ENCODE data around the gene NEK9.

The NEK9 gene

DNA sequence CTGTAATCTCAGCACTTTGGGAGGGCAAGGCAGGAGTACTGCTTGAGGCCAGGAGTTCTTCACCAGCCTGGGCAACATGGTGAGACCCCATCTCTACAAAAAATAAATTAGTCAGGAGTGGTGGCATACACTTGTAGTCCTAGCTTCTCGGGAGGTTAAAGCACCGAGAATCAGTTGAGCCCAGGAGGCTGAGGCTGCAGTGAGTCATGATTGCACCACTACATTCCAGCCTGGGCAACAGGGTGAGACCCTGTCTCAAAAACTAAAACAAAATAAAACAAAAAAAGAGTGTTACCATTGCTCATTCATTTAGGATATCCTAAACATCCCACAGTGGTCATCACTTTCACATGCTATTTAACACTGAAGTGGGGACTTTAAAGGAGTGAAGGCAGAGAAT is 7.8 kb downstream of the NEK9 start:
- Histone ChIP-seq H3K9me2 (replicated peaks; ENCODE audit: insufficient read depth, low read length) (no peaks in the 10 kb centered on the region), H3K4me3 (ENCODE audit: low read length) (no peak overlapping the region), H2AFZ (ENCODE audit: low read length) (no peak overlapping the region), H3K36me3 (replicated peaks; ENCODE audit: insufficient read depth, low read length) (no peaks in the 10 kb centered on the region), H3K79me2 (ENCODE audit: low read length) (no peaks in the 10 kb centered on the region), H3K27ac (ENCODE audit: low read length) (no peak overlapping the region), H4K20me1 (ENCODE audit: insufficient read depth, low read length) (no peaks in the 10 kb centered on the region), H3K9ac (ENCODE audit: low read length) (no peak overlapping the region), H3K27me3 (replicated peaks; ENCODE audit: insufficient read depth, low read length) (no peaks in the 10 kb centered on the region), H3F3A (ENCODE audit: insufficient read depth, low read length) (no peaks in the 10 kb centered on the region), H3K4me2 (ENCODE audit: low read depth, low read length) (no peak overlapping the region), H3K9me3 (replicated peaks; ENCODE audit: insufficient read depth, low read length) (no peaks in the 10 kb centered on the region), H3K4me1 (ENCODE audit: low read length) (no peaks in the 10 kb centered on the region)
- no peak for TF ChIP-seq CTCF (IDR thresholded peaks at IDR 0.05; ENCODE audit: low read length)
- TF ChIP-seq EZH2 (optimal IDR thresholded peaks at IDR 0.05; ENCODE audit: low read depth, low read length): no peak
- DNase-seq: no peak

DNA sequence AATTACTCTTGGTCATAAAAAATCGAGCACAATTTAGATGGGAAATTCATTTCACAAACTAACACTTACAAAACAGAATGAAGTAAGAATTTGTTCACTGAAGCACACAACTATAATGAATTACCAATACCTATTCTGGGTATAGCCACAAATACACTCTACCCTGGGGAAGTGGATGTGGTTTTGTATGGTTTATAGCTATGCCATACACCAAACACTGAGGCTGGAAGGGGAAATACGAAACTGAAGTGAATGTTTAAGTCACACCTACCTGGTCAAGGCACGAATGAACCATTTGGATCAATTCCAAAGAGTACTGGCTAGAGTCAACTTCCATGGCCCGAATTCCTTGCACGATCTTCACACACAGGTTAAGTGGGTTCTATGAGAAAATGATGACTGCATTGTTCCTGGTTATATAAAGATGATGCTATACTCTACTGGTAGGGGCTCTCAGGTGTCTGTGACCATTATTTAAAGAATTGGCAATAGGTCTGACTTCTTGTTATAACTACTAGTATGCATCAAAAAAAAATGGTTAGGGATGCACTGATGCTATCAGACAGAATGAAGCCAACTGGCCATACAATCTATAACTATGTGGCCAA is 12.8 kb downstream of the NEK9 start:
- no peaks in the 10 kb centered on the region for H3F3A ChIP-seq (ENCODE audit: insufficient read depth, low read length)
- no peak for DNase-seq

GRCh38 chr14:75109877-75110276 is 17.0 kb downstream of the NEK9 start:
- Histone ChIP-seq H3K27me3 (replicated peaks; ENCODE audit: insufficient read depth, low read length) (no peaks in the 10 kb centered on the region), H3K4me1 (ENCODE audit: low read length) (no peaks in the 10 kb centered on the region), H3K27ac (ENCODE audit: low read length) (no peak overlapping the region), H3K79me2 (ENCODE audit: low read length) (no peaks in the 10 kb centered on the region), H3K36me3 (replicated peaks; ENCODE audit: insufficient read depth, low read length) (no peaks in the 10 kb centered on the region), H3F3A (ENCODE audit: insufficient read depth, low read length) (no peaks in the 10 kb centered on the region), H3K9me2 (replicated peaks; ENCODE audit: insufficient read depth, low read length) (no peaks in the 10 kb centered on the region), H3K4me3 (ENCODE audit: low read length) (no peak overlapping the region), H4K20me1 (ENCODE audit: insufficient read depth, low read length) (no peaks in the 10 kb centered on the region), H2AFZ (ENCODE audit: low read length) (no peak overlapping the region), H3K9me3 (replicated peaks; ENCODE audit: insufficient read depth, low read length) (no peaks in the 10 kb centered on the region), H3K4me2 (ENCODE audit: low read depth, low read length) (no peak overlapping the region), H3K9ac (ENCODE audit: low read length) (no peak overlapping the region)
- TF ChIP-seq CTCF (IDR thresholded peaks at IDR 0.05; ENCODE audit: low read length) (no peak), EZH2phosphoT487 (IDR thresholded peaks at IDR 0.05; ENCODE audit: low read length) (no peak), EZH2 (optimal IDR thresholded peaks at IDR 0.05; ENCODE audit: low read depth, low read length) (no peak)
- no peak for DNase-seq

More for the DNA sequence above, 12.8 kb downstream of the NEK9 start:
- no peaks in the 10 kb centered on the region for H4K20me1 ChIP-seq (ENCODE audit: insufficient read depth, low read length)
- no peak overlapping the region for H3K9ac ChIP-seq (ENCODE audit: low read length)
- H3K4me2 ChIP-seq (ENCODE audit: low read depth, low read length): no peak overlapping the region
- no peaks in the 10 kb centered on the region for H3K9me2 ChIP-seq (replicated peaks; ENCODE audit: insufficient read depth, low read length)
- H3K79me2 ChIP-seq (ENCODE audit: low read length): no peaks in the 10 kb centered on the region
- no peak overlapping the region for H3K4me3 ChIP-seq (ENCODE audit: low read length)
- no peaks in the 10 kb centered on the region for H3K9me3 ChIP-seq (replicated peaks; ENCODE audit: insufficient read depth, low read length)
- no peak overlapping the region for H2AFZ ChIP-seq (ENCODE audit: low read length)
- no peaks in the 10 kb centered on the region for H3K36me3 ChIP-seq (replicated peaks; ENCODE audit: insufficient read depth, low read length)
- no peaks in the 10 kb centered on the region for H3K4me1 ChIP-seq (ENCODE audit: low read length)
- no peaks in the 10 kb centered on the region for H3K27me3 ChIP-seq (replicated peaks; ENCODE audit: insufficient read depth, low read length)
- no peak overlapping the region for H3K27ac ChIP-seq (ENCODE audit: low read length)
- TF ChIP-seq EZH2phosphoT487 (IDR thresholded peaks at IDR 0.05; ENCODE audit: low read length): no peak
- no peak for TF ChIP-seq EZH2 (optimal IDR thresholded peaks at IDR 0.05; ENCODE audit: low read depth, low read length)
- TF ChIP-seq CTCF (IDR thresholded peaks at IDR 0.05; ENCODE audit: low read length): no peak

Data from MM.1S (cell line).